Measurements from ENCODE around the gene RGS2.

Gene RGS2

GRCh38 chr1:192811594-192812239 is 2.9 kb downstream of the RGS2 start:
- Histone ChIP-seq H2AFZ (ENCODE audit: low read length) (no peak overlapping the region), H3K4me3 (ENCODE audit: low read length in 2 of 2) (no peak overlapping the region), H2BK15ac (ENCODE audit: low read length) (no peak overlapping the region), H3K9ac (ENCODE audit: low read depth, low read length, poor library complexity) (no peak overlapping the region), H2BK12ac (ENCODE audit: low read length) (no peak overlapping the region), H3K14ac (ENCODE audit: low read length) (no peak overlapping the region), H4K91ac (ENCODE audit: low read depth, low read length, poor library complexity) (no peak overlapping the region), H3K18ac (ENCODE audit: low read length) (no peak overlapping the region), H3K27me3 (ENCODE audit: control insufficient read depth in 3 of 3, insufficient read depth in 3 of 3, low read depth in 1 of 3, low read length in 3 of 3) (peaks cover 0 to 3% (median 0%) of the 10 kb centered on the region in 3 experiments), H2BK120ac (ENCODE audit: low read depth, low read length) (no peak overlapping the region), H3K23ac (ENCODE audit: low read depth, low read length, poor library complexity) (no peak overlapping the region), H3K9me3 (replicated peaks in 1 of 2; ENCODE audit: control insufficient read depth in 2 of 2, insufficient read depth in 1 of 2, low read depth in 1 of 2, low read length in 2 of 2) (no peaks in the 10 kb centered on the region), H3K27ac (replicated peaks; ENCODE audit: low read length) (no peak overlapping the region), H4K8ac (ENCODE audit: low read depth, low read length) (no peak overlapping the region), H2AK5ac (ENCODE audit: low read depth, low read length) (no peak overlapping the region), H2BK5ac (ENCODE audit: low read length) (no peak overlapping the region), H3K79me1 (ENCODE audit: low read depth, low read length) (no peaks in the 10 kb centered on the region), H3K4me2 (ENCODE audit: insufficient read depth, low read length, poor library complexity, severe bottlenecking) (no peak overlapping the region), H3K4me1 (ENCODE audit: control insufficient read depth in 2 of 2, insufficient read depth in 1 of 2, low read depth in 1 of 2, low read length in 2 of 2) (peaks cover 1 to 2% of the 10 kb centered on the region in 2 donors), H3K4ac (ENCODE audit: low read length) (no peak overlapping the region), H3K36me3 (replicated peaks in 1 of 2; ENCODE audit: control insufficient read depth in 2 of 2, insufficient read depth in 2 of 2, low read length in 2 of 2) (peaks cover 0 to 19% of the 10 kb centered on the region in 2 donors)
- WGBS, 2 donors (ENCODE audit: extremely low coverage in 2 of 2, insufficient read length in 2 of 2, insufficient replicate concordance in 1 of 2): no CpG with 5 or more reads among the region's 6 CpGs
- no peak for DNase-seq (ENCODE audit: low spot score)

GRCh38 chr1:192812420-192813209 is 3.8 kb downstream of the RGS2 start:
- no peak overlapping the region for H2BK120ac ChIP-seq (ENCODE audit: low read depth, low read length)
- no peak overlapping the region for H2BK5ac ChIP-seq (ENCODE audit: low read length)
- no peaks in the 10 kb centered on the region for H3K9me3 ChIP-seq (replicated peaks in 1 of 2; ENCODE audit: control insufficient read depth in 2 of 2, insufficient read depth in 1 of 2, low read depth in 1 of 2, low read length in 2 of 2)
- no peak overlapping the region for H4K8ac ChIP-seq (ENCODE audit: low read depth, low read length)
- H3K14ac ChIP-seq (ENCODE audit: low read length): no peak overlapping the region
- no peak overlapping the region for H3K4me2 ChIP-seq (ENCODE audit: insufficient read depth, low read length, poor library complexity, severe bottlenecking)
- no peak overlapping the region for H3K27ac ChIP-seq (replicated peaks; ENCODE audit: low read length)
- no peak overlapping the region for H3K9ac ChIP-seq (ENCODE audit: low read depth, low read length, poor library complexity)
- no peak overlapping the region for H2AFZ ChIP-seq (ENCODE audit: low read length)
- peaks cover 0 to 3% (median 0%) of the 10 kb centered on the region in 3 experiments for H3K27me3 ChIP-seq (ENCODE audit: control insufficient read depth in 3 of 3, insufficient read depth in 3 of 3, low read depth in 1 of 3, low read length in 3 of 3)
- no peak overlapping the region for H3K18ac ChIP-seq (ENCODE audit: low read length)
- H3K36me3 ChIP-seq (replicated peaks in 1 of 2; ENCODE audit: control insufficient read depth in 2 of 2, insufficient read depth in 2 of 2, low read length in 2 of 2): peaks cover 0 to 19% of the 10 kb centered on the region in 2 donors
- H2BK15ac ChIP-seq (ENCODE audit: low read length): no peak overlapping the region
- H2BK12ac ChIP-seq (ENCODE audit: low read length): no peak overlapping the region
- WGBS, 2 donors (ENCODE audit: extremely low coverage in 2 of 2, insufficient read length in 2 of 2, insufficient replicate concordance in 1 of 2): no CpG with 5 or more reads among the region's 3 CpGs
- H3K23ac ChIP-seq (ENCODE audit: low read depth, low read length, poor library complexity): no peak overlapping the region
- H3K4me3 ChIP-seq (ENCODE audit: low read length in 2 of 2): no peak overlapping the region
- no peaks in the 10 kb centered on the region for H3K79me1 ChIP-seq (ENCODE audit: low read depth, low read length)
- no peak for DNase-seq (ENCODE audit: low spot score)
- no peak overlapping the region for H4K91ac ChIP-seq (ENCODE audit: low read depth, low read length, poor library complexity)
- H2AK5ac ChIP-seq (ENCODE audit: low read depth, low read length): no peak overlapping the region
- peaks cover 1 to 2% of the 10 kb centered on the region in 2 donors for H3K4me1 ChIP-seq (ENCODE audit: control insufficient read depth in 2 of 2, insufficient read depth in 1 of 2, low read depth in 1 of 2, low read length in 2 of 2)
- H3K4ac ChIP-seq (ENCODE audit: low read length): no peak overlapping the region

GRCh38 chr1:192814805-192815204 is 6.0 kb downstream of the RGS2 start:
- Histone ChIP-seq H3K23ac (ENCODE audit: low read depth, low read length, poor library complexity) (no peak overlapping the region), H2BK12ac (ENCODE audit: low read length) (no peak overlapping the region), H2BK15ac (ENCODE audit: low read length) (no peak overlapping the region), H2AFZ (ENCODE audit: low read length) (no peak overlapping the region), H2BK120ac (ENCODE audit: low read depth, low read length) (no peak overlapping the region), H2BK5ac (ENCODE audit: low read length) (no peak overlapping the region), H3K27ac (replicated peaks; ENCODE audit: low read length) (no peak overlapping the region), H4K91ac (ENCODE audit: low read depth, low read length, poor library complexity) (no peak overlapping the region), H3K4me3 (ENCODE audit: low read length in 2 of 2) (no peak overlapping the region), H3K79me1 (ENCODE audit: low read depth, low read length) (no peaks in the 10 kb centered on the region), H3K9ac (ENCODE audit: low read depth, low read length, poor library complexity) (no peak overlapping the region), H3K9me3 (replicated peaks in 1 of 2; ENCODE audit: control insufficient read depth in 2 of 2, insufficient read depth in 1 of 2, low read depth in 1 of 2, low read length in 2 of 2) (no peaks in the 10 kb centered on the region), H3K4me2 (ENCODE audit: insufficient read depth, low read length, poor library complexity, severe bottlenecking) (no peak overlapping the region), H3K4me1 (ENCODE audit: control insufficient read depth in 2 of 2, insufficient read depth in 1 of 2, low read depth in 1 of 2, low read length in 2 of 2) (peaks cover 0 to 1% of the 10 kb centered on the region in 2 donors), H3K27me3 (ENCODE audit: control insufficient read depth in 3 of 3, insufficient read depth in 3 of 3, low read depth in 1 of 3, low read length in 3 of 3) (no peaks in the 10 kb centered on the region), H3K14ac (ENCODE audit: low read length) (no peak overlapping the region), H3K18ac (ENCODE audit: low read length) (no peak overlapping the region), H4K8ac (ENCODE audit: low read depth, low read length) (no peak overlapping the region), H3K36me3 (replicated peaks in 1 of 2; ENCODE audit: control insufficient read depth in 2 of 2, insufficient read depth in 2 of 2, low read length in 2 of 2) (peaks cover 0 to 19% of the 10 kb centered on the region in 2 donors), H2AK5ac (ENCODE audit: low read depth, low read length) (no peak overlapping the region), H3K4ac (ENCODE audit: low read length) (no peak overlapping the region)
- DNase-seq (ENCODE audit: low spot score): no peak
- WGBS, 2 donors (ENCODE audit: extremely low coverage in 2 of 2, insufficient read length in 2 of 2, insufficient replicate concordance in 1 of 2): no CpG with 5 or more reads among the region's 1 CpG

- H2BK5ac ChIP-seq (ENCODE audit: low read length): no peak overlapping the region
- no peak overlapping the region for H2BK12ac ChIP-seq (ENCODE audit: low read length)
- H3K27ac ChIP-seq (replicated peaks; ENCODE audit: low read length): no peak overlapping the region
- H3K4me2 ChIP-seq (ENCODE audit: insufficient read depth, low read length, poor library complexity, severe bottlenecking): no peak overlapping the region
- no peaks in the 10 kb centered on the region for H3K79me1 ChIP-seq (ENCODE audit: low read depth, low read length)
- H3K4me1 ChIP-seq (ENCODE audit: control insufficient read depth in 2 of 2, insufficient read depth in 1 of 2, low read depth in 1 of 2, low read length in 2 of 2): no peaks in the 10 kb centered on the region
- DNase-seq (ENCODE audit: low spot score): no peak
- H3K27me3 ChIP-seq (ENCODE audit: control insufficient read depth in 3 of 3, insufficient read depth in 3 of 3, low read depth in 1 of 3, low read length in 3 of 3): no peaks in the 10 kb centered on the region
- H2BK120ac ChIP-seq (ENCODE audit: low read depth, low read length): no peak overlapping the region
- H3K14ac ChIP-seq (ENCODE audit: low read length): no peak overlapping the region
- no peak overlapping the region for H3K18ac ChIP-seq (ENCODE audit: low read length)
- H3K23ac ChIP-seq (ENCODE audit: low read depth, low read length, poor library complexity): no peak overlapping the region
- H3K9ac ChIP-seq (ENCODE audit: low read depth, low read length, poor library complexity): no peak overlapping the region
- no CpG with 5 or more reads among the region's 4 CpGs for WGBS, 2 donors (ENCODE audit: extremely low coverage in 2 of 2, insufficient read length in 2 of 2, insufficient replicate concordance in 1 of 2)
- H4K8ac ChIP-seq (ENCODE audit: low read depth, low read length): no peak overlapping the region
- H3K4me3 ChIP-seq (ENCODE audit: low read length in 2 of 2): no peak overlapping the region
- H2BK15ac ChIP-seq (ENCODE audit: low read length): no peak overlapping the region
- no peak overlapping the region for H2AFZ ChIP-seq (ENCODE audit: low read length)
- H4K91ac ChIP-seq (ENCODE audit: low read depth, low read length, poor library complexity): no peak overlapping the region
- no peak overlapping the region for H3K4ac ChIP-seq (ENCODE audit: low read length)
- H2AK5ac ChIP-seq (ENCODE audit: low read depth, low read length): no peak overlapping the region
- H3K9me3 ChIP-seq (replicated peaks in 1 of 2; ENCODE audit: control insufficient read depth in 2 of 2, insufficient read depth in 1 of 2, low read depth in 1 of 2, low read length in 2 of 2): no peaks in the 10 kb centered on the region
- H3K36me3 ChIP-seq (replicated peaks in 1 of 2; ENCODE audit: control insufficient read depth in 2 of 2, insufficient read depth in 2 of 2, low read length in 2 of 2): peaks cover 0 to 2% of the 10 kb centered on the region in 2 donors
Measured at GRCh38 chr1:192817246-192817645, 8.4 kb downstream of the RGS2 start.

Data from neuronal stem cell (in vitro differentiated cells).